Measurements from ENCODE around the gene NUDT16L1.

Gene NUDT16L1

GRCh38 chr16:4682084-4682591 lies 11.2 kb upstream of the NUDT16L1 start:
- DNase-seq (ENCODE audit: low spot score) (no peak), FAIRE-seq (no peak)

- FAIRE-seq = no peak
- DNase-seq (ENCODE audit: low spot score) = peak; percentile 39
These were observed 10.6 kb upstream of the NUDT16L1 start for GRCh38 chr16:4682616-4683254.

- no peak for DNase-seq (ENCODE audit: low spot score)
- FAIRE-seq = no peak
These were observed 9.9 kb upstream of the NUDT16L1 start for GRCh38 chr16:4683255-4684057.

- no peak for FAIRE-seq
- no peak for DNase-seq (ENCODE audit: low spot score)
These were observed 9.2 kb upstream of the NUDT16L1 start for GRCh38 chr16:4684058-4684715.

GRCh38 chr16:4684763-4685162 lies 8.6 kb upstream of the NUDT16L1 start:
- FAIRE-seq (no peak), DNase-seq (ENCODE audit: low spot score) (no peak)

GRCh38 chr16:4685292-4685691 lies 8.1 kb upstream of the NUDT16L1 start:
- DNase-seq (ENCODE audit: low spot score) (no peak), FAIRE-seq (no peak)

GRCh38 chr16:4685776-4686496 lies 7.4 kb upstream of the NUDT16L1 start:
- FAIRE-seq = no peak
- no peak for DNase-seq (ENCODE audit: low spot score)

GRCh38 chr16:4686497-4687210 lies 6.7 kb upstream of the NUDT16L1 start:
- FAIRE-seq (no peak), DNase-seq (ENCODE audit: low spot score) (no peak)

GRCh38 chr16:4687416-4687815 lies 5.9 kb upstream of the NUDT16L1 start:
- FAIRE-seq (no peak), DNase-seq (ENCODE audit: low spot score) (no peak)

- FAIRE-seq (no peak), DNase-seq (ENCODE audit: low spot score) (no peak)
These were observed 5.3 kb upstream of the NUDT16L1 start for GRCh38 chr16:4687946-4688673.

- FAIRE-seq (no peak), DNase-seq (ENCODE audit: low spot score) (no peak)
These were observed 4.7 kb upstream of the NUDT16L1 start for GRCh38 chr16:4688674-4689045.

GRCh38 chr16:4689091-4689671 lies 4.2 kb upstream of the NUDT16L1 start:
- no peak for FAIRE-seq
- no peak for DNase-seq (ENCODE audit: low spot score)

GRCh38 chr16:4689864-4690704 lies 3.3 kb upstream of the NUDT16L1 start:
- FAIRE-seq (no peak), DNase-seq (ENCODE audit: low spot score) (no peak)

GRCh38 chr16:4690946-4691665 lies 2.3 kb upstream of the NUDT16L1 start:
- FAIRE-seq (no peak), DNase-seq (ENCODE audit: low spot score) (no peak)

GRCh38 chr16:4691666-4692412 lies 1.5 kb upstream of the NUDT16L1 start:
- FAIRE-seq (no peak), DNase-seq (ENCODE audit: low spot score) (no peak)

- DNase-seq (ENCODE audit: low spot score) (no peak), FAIRE-seq (no peak)
These were observed 684 bp upstream of the NUDT16L1 start for GRCh38 chr16:4692460-4693295.

Measured in RCC 7860 (cell line).